Heart right ventricle (tissue), 16 donors: ENCODE data around the gene B3GALNT1. TPM values are rescaled to one million over a fixed set of nuclear protein-coding genes. Genes with fewer than 3 reads are reported as not detected.
A peak's percentile ranks its signal among the peaks of the same experiment; 100 is the strongest.

Experiments
- ATAC-seq, 8 donors: fragments of 200-7000 bp; cut with Tn5 transposase; one replicate each; pipeline ENCODE4 v1.9.1; 2020; ENCODE audit warnings: mild to moderate bottlenecking in 8 of 8, moderate library complexity in 8 of 8, moderate number of reproducible peaks in 1 of 8
- DNase-seq, 2 donors: peaks; one replicate each; pipeline ENCODE4 v3.0.0-alpha.2; 2020
- H3K27ac ChIP-seq, 10 donors: fragments of 200-600 bp; sonication (generic) in 2 of 10; one replicate each; pipeline versions ENCODE4 v1.5.0 to v1.8.0; 2020 to 2022; ENCODE audit warnings: mild to moderate bottlenecking in 3 of 10
- H3K27me3 ChIP-seq, 7 donors: fragments of 200-600 bp; one replicate each; pipeline ENCODE4 v1.8.0; 2021 to 2022; ENCODE audit warnings: mild to moderate bottlenecking in 2 of 7
- H3K36me3 ChIP-seq, 9 donors: fragments of 200-600 bp; sonication (generic) in 1 of 9; one replicate each; pipeline versions ENCODE4 v1.5.0 to v1.8.0; 2020 to 2022; ENCODE audit warnings: mild to moderate bottlenecking in 2 of 9
- H3K4me1 ChIP-seq, 9 donors: fragments of 200-600 bp; sonication (generic) in 1 of 9; one replicate each; pipeline versions ENCODE4 v1.5.0 to v1.8.0; 2020 to 2022; ENCODE audit warnings: mild to moderate bottlenecking in 4 of 9
- H3K4me3 ChIP-seq, 10 donors: fragments of 200-600 bp; sonication (generic) in 2 of 10; one replicate each; pipeline versions ENCODE4 v1.5.0 to v1.8.0; 2020 to 2022; ENCODE audit warnings: mild to moderate bottlenecking in 7 of 10, moderate library complexity in 2 of 10
- H3K9me3 ChIP-seq, 11 donors: fragments of 200-600 bp in 10 of 11; sonication (generic) in 2 of 11; one replicate each; pipeline versions ENCODE4 v1.5.0 to v1.8.0; 2013 to 2022; ENCODE audit warnings: mild to moderate bottlenecking in 2 of 11, control low read depth in 1 of 11, moderate library complexity in 1 of 11
- WGBS, 2 donors: extraction: QIAGEN DNeasy Blood & Tissue Kit; methylation state at CpG; one replicate each; pipeline ENCODE4 v1.1.7; 2013; ENCODE audit warnings: inconsistent platforms in 1 of 2; 5-methylcytosine and 5-hydroxymethylcytosine counted together
- intact Hi-C, 10 donors: fragments of 100-400 bp; cut with DNase I; formaldehyde crosslinking; loops; one replicate each; pipeline versions ENCODE4 v1.11.1 to v1.14.2; 2022
- long read RNA-seq, 3 donors: library from polyadenylated mRNA; unstranded; transcript quantifications; one replicate each; pipeline ENCODE4 v2.0.0, GENCODE V29; 2020 to 2021
- polyA plus RNA-seq, 2 donors: library from polyadenylated mRNA; stranded (reverse); fragments of 200-250 nt; gene quantifications; one replicate each; pipeline ENCODE4 v1.2.3, GENCODE V29; 2013
- total RNA-seq, 10 donors: library from RNA; stranded (reverse); fragmentation: NEBNext Ultra II Directional in 3 of 10; extraction: Animal tissue kit (Norgen Biotek cat#: 25700) in 3 of 10; gene quantifications; one replicate each; pipeline versions ENCODE4 v1.2.1 to v1.2.4, GENCODE V29; 2021 to 2023
- TF ChIP-seq, protein P1 (sequence below), 9 donors: fragments of 200-600 bp; sonication (generic) in 2 of 9; IDR thresholded peaks; one replicate each; pipeline versions ENCODE4 v1.5.0 to v1.8.0; 2021 to 2022; ENCODE audit warnings: antibody characterized with exemption in 9 of 9, mild to moderate bottlenecking in 5 of 9, moderate library complexity in 1 of 9
- donor health status: Arrhythmogenic right ventricular cardiomyopathy.
- donor health status: ischemic (EF 13 %, LVEDD 7.1; RV severe dilation, severe dysfunction).
- donor health status: healthy with polysubstance abuse.
- donor health status: DM: no; HTN: yes; CAD: no.
- donor health status: DM: no; HTN: no; CAD: no.
- donor health status: ischemic (EF 25% LVEDD 6.9; RV normal size, moderate dysfunction).
- donor health status: ischemic (EF 25% LVEDD 5.7; RV mildly dilated, moderate dysfunction).
- donor health status: healthy.
- donor health status: DM: yes; HTN: yes; CAD: no.
- donor health status: Ischemic cardiomyopathy.
- donor health status: ischemic (EF 35%, LVEDD 5.7; RV mildly dilated, moderate dysfunction).
- donor health status: nonischemic (EF 11% LVEDD 7.7; RV severe dilation, severe dysfunction).
- donor health status: DM: yes; HTN: yes; CAD: no.
- donor health status: PGD.
- donor health status: ischemic (EF 29% LVEDD 5.4; RV normal size, mild dysfunction).
- donor health status: nonischemic (EF 23%, LVEDD 6.1; RV moderate dilation, normal function).

The B3GALNT1 gene
- total RNA-seq = 10 to 100 TPM; 45.7 to 85.1 (median 76.4) TPM
- 10 to 100 TPM; 18.7 to 19.5 TPM for polyA plus RNA-seq
- long read RNA-seq, donor 1, transcript B3GALNT1-214 (6 exons, 714 nt) = minor isoform, 9 of 125 reads
- long read RNA-seq, donor 1, transcript B3GALNT1-201 (5 exons, 3,313 nt) = minor isoform, 39 of 125 reads
- long read RNA-seq, donor 1, transcript B3GALNT1-212 (5 exons, 1,660 nt) = major isoform, 41 of 125 reads
- long read RNA-seq, donor 1, partial matches to known transcripts = 5 of 125 reads
- long read RNA-seq, donor 1, other reads (novel, unspliced or antisense) = 26 of 125 reads
- long read RNA-seq, donor 2, transcript B3GALNT1-201 (5 exons, 3,313 nt) = major isoform, 39 of 104 reads
- long read RNA-seq, donor 2, transcript B3GALNT1-216 (6 exons, 554 nt) = minor isoform, 6 of 104 reads
- long read RNA-seq, donor 2, transcript B3GALNT1-212 (5 exons, 1,660 nt) = minor isoform, 20 of 104 reads
- long read RNA-seq, donor 2, partial matches to known transcripts = 8 of 104 reads
- long read RNA-seq, donor 2, other reads (novel, unspliced or antisense) = 22 of 104 reads
- long read RNA-seq, donor 3, transcript B3GALNT1-201 (5 exons, 3,313 nt) = minor isoform, 88 of 313 reads
- long read RNA-seq, donor 3, transcript B3GALNT1-214 (6 exons, 714 nt) = minor isoform, 13 of 313 reads
- long read RNA-seq, donor 3, transcript B3GALNT1-212 (5 exons, 1,660 nt) = major isoform, 90 of 313 reads
- long read RNA-seq, donor 3, transcript B3GALNT1-216 (6 exons, 554 nt) = minor isoform, 11 of 313 reads
- long read RNA-seq, donor 3, partial matches to known transcripts = 11 of 313 reads
- long read RNA-seq, donor 3, other reads (novel, unspliced or antisense) = 74 of 313 reads

- intact Hi-C loops = loop anchor here in 5 of 10 donors (5.0 to 10.0 kb wide), 5 partner anchors 70 to 120 kb away; partner anchors contain the start of gene NMD3 (in 4 of the 5)
- peaks cover 0 to 28% (median 0%) of the 10 kb centered on the region in 9 donors for H3K36me3 ChIP-seq
- DNase-seq = peak; percentile 47 to 67
- peak within 1 kb of the TSS; percentile 40 to 88 (median 80) for H3K4me3 ChIP-seq
- peaks cover 0 to 45% (median 22%) of the 10 kb centered on the region in 9 donors for H3K4me1 ChIP-seq
- TF ChIP-seq, protein P1, sequence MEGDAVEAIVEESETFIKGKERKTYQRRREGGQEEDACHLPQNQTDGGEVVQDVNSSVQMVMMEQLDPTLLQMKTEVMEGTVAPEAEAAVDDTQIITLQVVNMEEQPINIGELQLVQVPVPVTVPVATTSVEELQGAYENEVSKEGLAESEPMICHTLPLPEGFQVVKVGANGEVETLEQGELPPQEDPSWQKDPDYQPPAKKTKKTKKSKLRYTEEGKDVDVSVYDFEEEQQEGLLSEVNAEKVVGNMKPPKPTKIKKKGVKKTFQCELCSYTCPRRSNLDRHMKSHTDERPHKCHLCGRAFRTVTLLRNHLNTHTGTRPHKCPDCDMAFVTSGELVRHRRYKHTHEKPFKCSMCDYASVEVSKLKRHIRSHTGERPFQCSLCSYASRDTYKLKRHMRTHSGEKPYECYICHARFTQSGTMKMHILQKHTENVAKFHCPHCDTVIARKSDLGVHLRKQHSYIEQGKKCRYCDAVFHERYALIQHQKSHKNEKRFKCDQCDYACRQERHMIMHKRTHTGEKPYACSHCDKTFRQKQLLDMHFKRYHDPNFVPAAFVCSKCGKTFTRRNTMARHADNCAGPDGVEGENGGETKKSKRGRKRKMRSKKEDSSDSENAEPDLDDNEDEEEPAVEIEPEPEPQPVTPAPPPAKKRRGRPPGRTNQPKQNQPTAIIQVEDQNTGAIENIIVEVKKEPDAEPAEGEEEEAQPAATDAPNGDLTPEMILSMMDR (IDR thresholded peaks at IDR 0.05) = peak in 1 of 9 donors; percentile 17
- peak within 1 kb of the TSS; percentile 81 to 95 (median 90) for H3K27ac ChIP-seq
- no peaks in the 10 kb centered on the region for H3K27me3 ChIP-seq
- ATAC-seq = peak; percentile 48 to 87 (median 72)
- 1% methylated on average over 97 of the region's 97 CpGs for WGBS, 2 donors
- H3K9me3 ChIP-seq = no peaks in the 10 kb centered on the region
Observed at GRCh38 chr3:161104561-161105551, at the start of gene B3GALNT1. Gene B3GALNT1, minus strand, starts transcription at chr3:161105349. Its CDS starts 18,595 bp downstream, at chr3:161086754.

DNA sequence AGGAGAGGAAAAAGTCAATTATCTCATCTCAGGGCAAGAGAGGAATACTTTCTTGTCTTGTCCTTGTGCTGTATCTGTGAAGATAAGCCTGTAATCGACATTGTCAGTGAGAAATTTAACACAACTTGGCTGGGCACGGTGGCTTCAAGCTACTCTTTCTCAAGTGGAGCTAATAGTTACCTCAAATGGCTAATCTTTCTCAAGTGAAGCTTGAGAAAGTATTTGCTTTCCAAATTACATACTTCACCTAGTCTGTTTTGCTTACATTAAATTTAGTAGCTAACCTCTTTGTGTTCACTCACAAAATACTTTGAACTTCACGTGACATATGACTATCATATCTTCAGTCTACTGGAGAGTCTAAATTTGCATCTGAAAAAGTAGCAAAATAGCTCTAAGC, 48.3 kb upstream of the B3GALNT1 start:
- TF ChIP-seq, protein P1 (IDR thresholded peaks at IDR 0.05) = no peak
- Histone ChIP-seq H3K4me1 (peaks cover 0 to 6% (median 0%) of the 10 kb centered on the region in 9 donors), H3K4me3 (no peak overlapping the region), H3K9me3 (no peaks in the 10 kb centered on the region), H3K27me3 (no peaks in the 10 kb centered on the region), H3K27ac (no peak overlapping the region), H3K36me3 (no peaks in the 10 kb centered on the region)
- 41 to 44% methylated on average over 3 of the region's 3 CpGs for WGBS, 2 donors
- ATAC-seq (no peak), DNase-seq (no peak)
- intact Hi-C loops = no loop called here

- Histone ChIP-seq H3K36me3 (no peaks in the 10 kb centered on the region), H3K9me3 (no peaks in the 10 kb centered on the region), H3K27me3 (no peaks in the 10 kb centered on the region), H3K27ac (no peak overlapping the region), H3K4me1 (peaks cover 0 to 6% (median 0%) of the 10 kb centered on the region in 9 donors), H3K4me3 (no peak overlapping the region)
- DNase-seq (no peak), ATAC-seq (no peak)
- intact Hi-C loops = no loop called here
- TF ChIP-seq, protein P1 (IDR thresholded peaks at IDR 0.05) = no peak
Observed at GRCh38 chr3:161150001-161150525, 44.9 kb upstream of the B3GALNT1 start.
